ENCODE measurements around the gene PLA2G4E. TPM values are rescaled to one million over a fixed set of nuclear protein-coding genes. Genes with fewer than 3 reads are reported as not detected.
A peak's percentile ranks its signal among the peaks of the same experiment; 100 is the strongest.

The PLA2G4E gene
- total and polyA plus RNA-seq, 9 of the 15 experiments (the other 6 are each of a cell fraction or from before 2014, with no cell fraction given): 0.03 TPM; not detected in 8

- TF ChIP-seq REST (IDR thresholded peaks at IDR 0.05; ENCODE audit: borderline replicate concordance) (no peak), REST (CRISPR knock-in tag; IDR thresholded peaks at IDR 0.05; ENCODE audit: low read depth) (no peak), ZNF175 (CRISPR knock-in tag; IDR thresholded peaks at IDR 0.05; ENCODE audit: low read depth) (no peak), HMGN3 (IDR thresholded peaks at IDR 0.05; ENCODE audit: borderline replicate concordance, extremely low read depth, insufficient read length, low read depth, low read length) (peak; percentile 66), RBM17 (IDR thresholded peaks at IDR 0.05; ENCODE audit: borderline replicate concordance, low read depth, low read length) (no peak), MBD1 (CRISPR knock-in tag; IDR thresholded peaks at IDR 0.05) (no peak), TCF7L2 (IDR thresholded peaks at IDR 0.05; ENCODE audit: low read depth, low read length) (no peak), CBFA2T2 (conservative IDR thresholded peaks at IDR 0.05) (no peak), GTF2E2 (tag; IDR thresholded peaks at IDR 0.05) (no peak), ZNF778 (CRISPR knock-in tag; IDR thresholded peaks at IDR 0.05) (no peak), SRF (CRISPR knock-in tag; IDR thresholded peaks at IDR 0.05) (no peak), ELF4 (CRISPR knock-in tag; IDR thresholded peaks at IDR 0.05) (no peak), TEAD4 (IDR thresholded peaks at IDR 0.05; ENCODE audit: low read length) (peak; percentile 22; the same call in 1 of the 2 replicates), TEAD4 (CRISPR knock-in tag; IDR thresholded peaks at IDR 0.05; ENCODE audit: borderline replicate concordance) (no peak), HDAC2 (IDR thresholded peaks at IDR 0.05) (no peak)
Observed at GRCh38 chr15:41972253-41973242, 48.3 kb downstream of the PLA2G4E start, which contains the start of gene EHD4 (continued).
